GM13977 (cell line): Measurements from ENCODE around the gene CHEK2.
A peak's percentile ranks its signal among the peaks of the same experiment; 100 is the strongest.

Source experiments
- DNase-seq: peaks from one replicate; pipeline ENCODE4 v3.0.0; 2012; ENCODE audit warnings: low spot score
- CTCF ChIP-seq: IDR thresholded peaks from 2 replicates; pipeline ENCODE4 v1.5.1; 2012; ENCODE audit warnings: mild to moderate bottlenecking, control low read depth; ENCODE audit not compliant: insufficient read depth; ENCODE audit errors: extremely low read depth, missing control alignments
- in situ Hi-C: fragments of 300-500 bp; cut with MboI; formaldehyde crosslinking; loops from one replicate; pipeline ENCODE4 v1.12.0; 2022; ENCODE audit warnings: low sequenced_read_pairs, low pct_unique_long_range_greater_than_20kb, mixed read lengths, inconsistent platforms; ENCODE audit not compliant: unreplicated experiment

Gene CHEK2

GRCh38 chr22:28774378-28774777 is 32.8 kb upstream of the CHEK2 start:
- TF ChIP-seq CTCF = no peak
- no peak for DNase-seq
- in situ Hi-C loops = no loop called here

- DNase-seq = peak; percentile 69
- in situ Hi-C loops = no loop called here
- no peak for TF ChIP-seq CTCF
Measured at GRCh38 chr22:28773461-28773867, 31.8 kb upstream of the CHEK2 start.

GRCh38 chr22:28772633-28773460 is 31.2 kb upstream of the CHEK2 start, which contains the start of gene CCDC117:
Gene CCDC117, plus strand, starts transcription at chr22:28772695. Its CDS starts 155 bp downstream, at chr22:28772850.
- peak; percentile 17 for TF ChIP-seq CTCF
- in situ Hi-C loops = no loop called here
- DNase-seq = peak; percentile 95

- TF ChIP-seq CTCF = no peak
- DNase-seq = no peak
- in situ Hi-C loops = no loop called here
Measured at GRCh38 chr22:28771195-28771791, 29.7 kb upstream of the CHEK2 start.

- in situ Hi-C loops = no loop called here
- no peak for TF ChIP-seq CTCF
Measured at GRCh38 chr22:28769394-28770085, 27.9 kb upstream of the CHEK2 start.

GRCh38 chr22:28768701-28769393 is 27.2 kb upstream of the CHEK2 start:
- no peak for DNase-seq
- in situ Hi-C loops = no loop called here
- no peak for TF ChIP-seq CTCF

More at GRCh38 chr22:28769394-28770085, 27.9 kb upstream of the CHEK2 start:
- DNase-seq = no peak
